Measurements from ENCODE around the gene EXT2.

The EXT2 gene

GRCh38 chr11:44139565-44140330 is 44.3 kb downstream of the EXT2 start:
- Histone ChIP-seq H3K4me3 (ENCODE audit: insufficient read depth, low read depth, low read length, poor library complexity, severe bottlenecking) (no peak overlapping the region), H3K4me1 (ENCODE audit: control insufficient read depth, insufficient read depth, low read length, poor library complexity, severe bottlenecking) (no peaks in the 10 kb centered on the region), H3K27me3 (replicated peaks; ENCODE audit: control insufficient read depth, insufficient read depth, low read length, poor library complexity, severe bottlenecking) (no peaks in the 10 kb centered on the region), H3K27ac (ENCODE audit: insufficient read depth, low read length, poor library complexity, severe bottlenecking) (no peak overlapping the region), H3K36me3 (ENCODE audit: control insufficient read depth, insufficient read depth, low read length) (no peaks in the 10 kb centered on the region), H3K9me3 (ENCODE audit: control insufficient read depth, low read length) (no peaks in the 10 kb centered on the region)
- no peak for DNase-seq

DNA sequence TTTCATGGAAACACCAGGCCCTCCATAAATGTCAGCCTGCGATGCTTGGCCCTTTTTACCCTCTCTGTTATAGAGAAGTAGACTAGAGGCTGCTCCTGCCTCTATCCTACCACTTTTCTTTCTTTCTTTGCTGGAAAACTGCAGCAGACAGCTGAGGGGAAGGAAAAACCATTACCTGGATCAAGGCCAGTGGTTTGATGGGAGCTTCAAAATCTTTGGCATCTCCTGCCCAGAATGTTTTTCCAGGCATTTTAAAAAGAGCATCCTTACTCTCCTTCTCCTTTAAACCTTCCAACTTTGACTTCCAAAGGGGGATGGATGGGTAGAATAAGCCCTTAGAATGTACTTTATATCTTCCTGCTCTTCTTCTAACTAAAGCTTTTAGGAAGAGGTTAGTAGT is 44.9 kb downstream of the EXT2 start:
- Histone ChIP-seq H3K4me1 (ENCODE audit: control insufficient read depth, insufficient read depth, low read length, poor library complexity, severe bottlenecking) (no peaks in the 10 kb centered on the region), H3K36me3 (ENCODE audit: control insufficient read depth, insufficient read depth, low read length) (no peaks in the 10 kb centered on the region), H3K27ac (ENCODE audit: insufficient read depth, low read length, poor library complexity, severe bottlenecking) (no peak overlapping the region), H3K27me3 (replicated peaks; ENCODE audit: control insufficient read depth, insufficient read depth, low read length, poor library complexity, severe bottlenecking) (no peaks in the 10 kb centered on the region), H3K9me3 (ENCODE audit: control insufficient read depth, low read length) (no peaks in the 10 kb centered on the region), H3K4me3 (ENCODE audit: insufficient read depth, low read depth, low read length, poor library complexity, severe bottlenecking) (no peak overlapping the region)
- no peak for DNase-seq

DNA sequence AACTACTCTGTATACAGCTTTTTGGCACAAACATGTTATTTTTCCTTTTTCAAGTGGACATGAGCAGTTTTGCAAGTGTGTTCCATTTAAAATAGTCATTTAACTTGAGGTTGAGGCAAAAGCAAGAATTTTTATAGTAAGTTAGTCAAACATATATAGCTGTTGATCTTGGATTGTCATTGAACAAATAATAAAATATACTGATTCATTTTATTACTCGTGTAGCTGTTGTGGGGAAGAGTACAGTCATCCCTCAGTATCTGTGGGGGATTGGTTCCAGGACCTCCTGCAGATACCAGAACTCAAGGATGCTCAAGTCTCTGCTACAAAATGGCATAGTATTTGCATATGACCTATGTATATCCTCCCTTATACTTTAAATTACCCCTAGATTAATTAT is 45.3 kb downstream of the EXT2 start:
- DNase-seq = no peak
- H3K27me3 ChIP-seq (replicated peaks; ENCODE audit: control insufficient read depth, insufficient read depth, low read length, poor library complexity, severe bottlenecking) = no peaks in the 10 kb centered on the region
- H3K9me3 ChIP-seq (ENCODE audit: control insufficient read depth, low read length) = no peaks in the 10 kb centered on the region
- H3K27ac ChIP-seq (ENCODE audit: insufficient read depth, low read length, poor library complexity, severe bottlenecking) = no peak overlapping the region
- no peaks in the 10 kb centered on the region for H3K36me3 ChIP-seq (ENCODE audit: control insufficient read depth, insufficient read depth, low read length)
- no peaks in the 10 kb centered on the region for H3K4me1 ChIP-seq (ENCODE audit: control insufficient read depth, insufficient read depth, low read length, poor library complexity, severe bottlenecking)
- no peak overlapping the region for H3K4me3 ChIP-seq (ENCODE audit: insufficient read depth, low read depth, low read length, poor library complexity, severe bottlenecking)

- H3K4me3 ChIP-seq (ENCODE audit: insufficient read depth, low read depth, low read length, poor library complexity, severe bottlenecking) = no peak overlapping the region
- H3K36me3 ChIP-seq (ENCODE audit: control insufficient read depth, insufficient read depth, low read length) = no peaks in the 10 kb centered on the region
- no peaks in the 10 kb centered on the region for H3K4me1 ChIP-seq (ENCODE audit: control insufficient read depth, insufficient read depth, low read length, poor library complexity, severe bottlenecking)
- H3K9me3 ChIP-seq (ENCODE audit: control insufficient read depth, low read length) = no peaks in the 10 kb centered on the region
- no peak for DNase-seq
- no peaks in the 10 kb centered on the region for H3K27me3 ChIP-seq (replicated peaks; ENCODE audit: control insufficient read depth, insufficient read depth, low read length, poor library complexity, severe bottlenecking)
- no peak overlapping the region for H3K27ac ChIP-seq (ENCODE audit: insufficient read depth, low read length, poor library complexity, severe bottlenecking)
These were observed 48.8 kb downstream of the EXT2 start for GRCh38 chr11:44143987-44144909.

GRCh38 chr11:44145011-44145775 is 49.7 kb downstream of the EXT2 start:
- Histone ChIP-seq H3K4me3 (ENCODE audit: insufficient read depth, low read depth, low read length, poor library complexity, severe bottlenecking) (no peak overlapping the region), H3K36me3 (ENCODE audit: control insufficient read depth, insufficient read depth, low read length) (no peaks in the 10 kb centered on the region), H3K27ac (ENCODE audit: insufficient read depth, low read length, poor library complexity, severe bottlenecking) (no peak overlapping the region), H3K9me3 (ENCODE audit: control insufficient read depth, low read length) (no peaks in the 10 kb centered on the region), H3K27me3 (replicated peaks; ENCODE audit: control insufficient read depth, insufficient read depth, low read length, poor library complexity, severe bottlenecking) (no peaks in the 10 kb centered on the region), H3K4me1 (ENCODE audit: control insufficient read depth, insufficient read depth, low read length, poor library complexity, severe bottlenecking) (no peaks in the 10 kb centered on the region)
- no peak for DNase-seq

DNA sequence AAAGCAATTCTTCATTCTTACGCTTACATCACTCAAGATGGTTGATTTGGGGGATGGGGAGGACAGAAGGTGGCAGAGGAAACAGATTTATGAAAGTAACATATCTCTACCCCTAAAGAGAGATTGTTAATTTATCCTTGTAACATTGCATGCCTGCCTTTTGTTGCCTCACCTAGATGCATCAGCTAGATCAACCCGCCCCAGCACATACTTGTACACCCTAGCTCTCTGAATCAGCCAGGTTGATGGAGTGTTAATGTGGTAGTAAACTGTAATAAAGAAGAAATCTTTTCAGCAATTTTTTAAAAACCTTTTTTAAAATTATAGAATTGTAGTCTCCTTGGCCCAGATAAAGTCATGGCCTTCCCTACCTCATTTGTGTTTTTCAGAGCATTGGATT is 51.5 kb downstream of the EXT2 start:
- Histone ChIP-seq H3K27me3 (replicated peaks; ENCODE audit: control insufficient read depth, insufficient read depth, low read length, poor library complexity, severe bottlenecking) (no peaks in the 10 kb centered on the region), H3K27ac (ENCODE audit: insufficient read depth, low read length, poor library complexity, severe bottlenecking) (no peak overlapping the region), H3K9me3 (ENCODE audit: control insufficient read depth, low read length) (no peaks in the 10 kb centered on the region), H3K36me3 (ENCODE audit: control insufficient read depth, insufficient read depth, low read length) (no peaks in the 10 kb centered on the region), H3K4me1 (ENCODE audit: control insufficient read depth, insufficient read depth, low read length, poor library complexity, severe bottlenecking) (no peaks in the 10 kb centered on the region), H3K4me3 (ENCODE audit: insufficient read depth, low read depth, low read length, poor library complexity, severe bottlenecking) (no peak overlapping the region)
- no peak for DNase-seq

- DNase-seq = no peak
- Histone ChIP-seq H3K36me3 (ENCODE audit: control insufficient read depth, insufficient read depth, low read length) (no peaks in the 10 kb centered on the region), H3K4me3 (ENCODE audit: insufficient read depth, low read depth, low read length, poor library complexity, severe bottlenecking) (no peak overlapping the region), H3K27me3 (replicated peaks; ENCODE audit: control insufficient read depth, insufficient read depth, low read length, poor library complexity, severe bottlenecking) (no peaks in the 10 kb centered on the region), H3K27ac (ENCODE audit: insufficient read depth, low read length, poor library complexity, severe bottlenecking) (no peak overlapping the region), H3K4me1 (ENCODE audit: control insufficient read depth, insufficient read depth, low read length, poor library complexity, severe bottlenecking) (no peaks in the 10 kb centered on the region), H3K9me3 (ENCODE audit: control insufficient read depth, low read length) (no peaks in the 10 kb centered on the region)
These were observed 52.3 kb downstream of the EXT2 start for GRCh38 chr11:44147751-44148150.

DNA sequence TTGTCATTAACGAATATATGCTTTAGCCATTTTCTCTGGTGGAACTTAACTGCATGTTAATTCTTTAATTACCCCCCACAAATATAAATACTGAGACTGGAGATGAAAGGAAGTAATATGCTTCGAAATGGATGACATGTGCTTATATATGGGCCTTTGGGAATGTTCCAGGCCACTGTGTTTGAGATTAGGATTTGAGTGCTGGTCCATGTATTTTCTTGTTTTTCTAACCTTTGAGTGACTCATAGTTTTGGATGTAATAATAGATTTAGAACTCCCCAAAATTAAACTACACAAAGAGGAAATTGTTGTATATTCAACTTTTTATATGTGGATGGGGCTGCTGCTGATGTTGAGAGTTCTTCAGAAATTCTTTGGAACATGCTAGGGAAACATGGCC is 54.2 kb downstream of the EXT2 start:
- Histone ChIP-seq H3K4me1 (ENCODE audit: control insufficient read depth, insufficient read depth, low read length, poor library complexity, severe bottlenecking) (no peaks in the 10 kb centered on the region), H3K36me3 (ENCODE audit: control insufficient read depth, insufficient read depth, low read length) (no peaks in the 10 kb centered on the region), H3K4me3 (ENCODE audit: insufficient read depth, low read depth, low read length, poor library complexity, severe bottlenecking) (no peak overlapping the region), H3K27me3 (replicated peaks; ENCODE audit: control insufficient read depth, insufficient read depth, low read length, poor library complexity, severe bottlenecking) (no peaks in the 10 kb centered on the region), H3K27ac (ENCODE audit: insufficient read depth, low read length, poor library complexity, severe bottlenecking) (no peak overlapping the region), H3K9me3 (ENCODE audit: control insufficient read depth, low read length) (no peaks in the 10 kb centered on the region)
- no peak for DNase-seq

- no peak for DNase-seq
- Histone ChIP-seq H3K4me3 (ENCODE audit: insufficient read depth, low read depth, low read length, poor library complexity, severe bottlenecking) (no peak overlapping the region), H3K9me3 (ENCODE audit: control insufficient read depth, low read length) (no peaks in the 10 kb centered on the region), H3K27me3 (replicated peaks; ENCODE audit: control insufficient read depth, insufficient read depth, low read length, poor library complexity, severe bottlenecking) (no peaks in the 10 kb centered on the region), H3K36me3 (ENCODE audit: control insufficient read depth, insufficient read depth, low read length) (no peaks in the 10 kb centered on the region), H3K4me1 (ENCODE audit: control insufficient read depth, insufficient read depth, low read length, poor library complexity, severe bottlenecking) (no peaks in the 10 kb centered on the region), H3K27ac (ENCODE audit: insufficient read depth, low read length, poor library complexity, severe bottlenecking) (no peak overlapping the region)
These were observed 54.9 kb downstream of the EXT2 start for GRCh38 chr11:44150401-44150800.
